ENCODE results near the gene IL32.

The IL32 gene

GRCh38 chr16:3035289-3035971 is 30.0 kb upstream of the IL32 start:
- Histone ChIP-seq H4K20me1 (ENCODE audit: insufficient read depth, low read length) (no peaks in the 10 kb centered on the region), H3K9ac (ENCODE audit: low read length) (no peak overlapping the region; the same call in 1 of the 2 replicates), H3K4me3 (ENCODE audit: low read length) (no peak overlapping the region)

GRCh38 chr16:3035972-3036725 is 29.3 kb upstream of the IL32 start:
- Histone ChIP-seq H3K4me2 (ENCODE audit: low read depth, low read length) (peak overlapping the region; percentile 73), H3K9ac (ENCODE audit: low read length) (peak overlapping the region; percentile 10; the same call in 1 of the 2 replicates), H3K27me3 (replicated peaks; ENCODE audit: insufficient read depth, low read length) (peaks cover 95% of the 10 kb centered on the region)

More at GRCh38 chr16:3035289-3035971, 30.0 kb upstream of the IL32 start:
- no peaks in the 10 kb centered on the region for H3K79me2 ChIP-seq (ENCODE audit: low read length)
- no peak for DNase-seq
- no peaks in the 10 kb centered on the region for H3K36me3 ChIP-seq (replicated peaks; ENCODE audit: insufficient read depth, low read length)
- no peak for TF ChIP-seq CTCF (IDR thresholded peaks at IDR 0.05; ENCODE audit: low read length)
- peak overlapping the region; percentile 73; the same call in 1 of the 2 replicates for H3K4me2 ChIP-seq (ENCODE audit: low read depth, low read length)
- H3K9me2 ChIP-seq (replicated peaks; ENCODE audit: insufficient read depth, low read length): no peaks in the 10 kb centered on the region
- no peaks in the 10 kb centered on the region for H3F3A ChIP-seq (ENCODE audit: insufficient read depth, low read length)
- H2AFZ ChIP-seq (ENCODE audit: low read length): no peak overlapping the region
- H3K27ac ChIP-seq (ENCODE audit: low read length): no peak overlapping the region
- no peaks in the 10 kb centered on the region for H3K4me1 ChIP-seq (ENCODE audit: low read length)
- peaks cover 97% of the 10 kb centered on the region for H3K27me3 ChIP-seq (replicated peaks; ENCODE audit: insufficient read depth, low read length)
- H3K9me3 ChIP-seq (replicated peaks; ENCODE audit: insufficient read depth, low read length): no peaks in the 10 kb centered on the region

GRCh38 chr16:3036726-3037315 is 28.6 kb upstream of the IL32 start, which contains the start of gene BICDL2:
BICDL2 (minus strand) TSS chr16:3036944; CDS start chr16:3035496, 1,448 bp downstream.
- H4K20me1 ChIP-seq (ENCODE audit: insufficient read depth, low read length): no peaks in the 10 kb centered on the region
- H3K9me3 ChIP-seq (replicated peaks; ENCODE audit: insufficient read depth, low read length): no peaks in the 10 kb centered on the region
- no peaks in the 10 kb centered on the region for H3F3A ChIP-seq (ENCODE audit: insufficient read depth, low read length)
- H3K27ac ChIP-seq (ENCODE audit: low read length): no peak within 1 kb of the TSS
- peak within 1 kb of the TSS; percentile 10; the same call in 1 of the 2 replicates for H3K9ac ChIP-seq (ENCODE audit: low read length)
- H3K4me1 ChIP-seq (ENCODE audit: low read length): no peaks in the 10 kb centered on the region
- H3K4me3 ChIP-seq (ENCODE audit: low read length): peak within 1 kb of the TSS; percentile 45
- peaks cover 95% of the 10 kb centered on the region for H3K27me3 ChIP-seq (replicated peaks; ENCODE audit: insufficient read depth, low read length)
- H2AFZ ChIP-seq (ENCODE audit: low read length): peak within 1 kb of the TSS; percentile 53
- no peaks in the 10 kb centered on the region for H3K79me2 ChIP-seq (ENCODE audit: low read length)
- no peak for DNase-seq
- no peaks in the 10 kb centered on the region for H3K36me3 ChIP-seq (replicated peaks; ENCODE audit: insufficient read depth, low read length)
- no peaks in the 10 kb centered on the region for H3K9me2 ChIP-seq (replicated peaks; ENCODE audit: insufficient read depth, low read length)
- TF ChIP-seq EZH2 (optimal IDR thresholded peaks at IDR 0.05; ENCODE audit: low read depth, low read length) (no peak), CTCF (IDR thresholded peaks at IDR 0.05; ENCODE audit: low read length) (no peak), EZH2phosphoT487 (IDR thresholded peaks at IDR 0.05; ENCODE audit: low read length) (no peak)
- H3K4me2 ChIP-seq (ENCODE audit: low read depth, low read length): peak within 1 kb of the TSS; percentile 73

More at GRCh38 chr16:3035972-3036725, 29.3 kb upstream of the IL32 start:
- DNase-seq: no peak
- Histone ChIP-seq H3K9me3 (replicated peaks; ENCODE audit: insufficient read depth, low read length) (no peaks in the 10 kb centered on the region), H3K36me3 (replicated peaks; ENCODE audit: insufficient read depth, low read length) (no peaks in the 10 kb centered on the region), H3K4me1 (ENCODE audit: low read length) (no peaks in the 10 kb centered on the region), H3K9me2 (replicated peaks; ENCODE audit: insufficient read depth, low read length) (no peaks in the 10 kb centered on the region), H2AFZ (ENCODE audit: low read length) (peak overlapping the region; percentile 53), H4K20me1 (ENCODE audit: insufficient read depth, low read length) (no peaks in the 10 kb centered on the region), H3K27ac (ENCODE audit: low read length) (no peak overlapping the region), H3K4me3 (ENCODE audit: low read length) (peak overlapping the region; percentile 45), H3F3A (ENCODE audit: insufficient read depth, low read length) (no peaks in the 10 kb centered on the region), H3K79me2 (ENCODE audit: low read length) (no peaks in the 10 kb centered on the region)
- TF ChIP-seq EZH2 (optimal IDR thresholded peaks at IDR 0.05; ENCODE audit: low read depth, low read length) (peak; percentile 78), EZH2phosphoT487 (IDR thresholded peaks at IDR 0.05; ENCODE audit: low read length) (peak; percentile 82; the same call in 1 of the 2 replicates), CTCF (IDR thresholded peaks at IDR 0.05; ENCODE audit: low read length) (no peak)
